GM23338 (cell line): Measurements from ENCODE around the gene CD38. TPM values are rescaled to one million over a fixed set of nuclear protein-coding genes. Genes with fewer than 3 reads are reported as not detected.

Source experiments
- ATAC-seq: fragments of 200-7000 bp; cut with Tn5 transposase; 3 replicates; pipeline ENCODE4 v1.9.1; 2020
- DNase-seq: peaks from one replicate; pipeline ENCODE4 v3.0.0-alpha.2; 2015; ENCODE audit warnings: low spot score
- H2AFZ ChIP-seq: fragments of 200-600 bp; sonication (generic); 2 replicates; pipeline ENCODE4 v1.8.0; 2016; ENCODE audit warnings: antibody characterized with exemption, mild to moderate bottlenecking, moderate library complexity
- H3F3A ChIP-seq: fragments of 200-600 bp; sonication (generic); replicated peaks from 2 replicates; pipeline ENCODE4 v1.8.0; 2017; ENCODE audit warnings: antibody characterized with exemption, mixed run types, low read depth
- H3K27ac ChIP-seq: fragments of 200-600 bp; sonication (generic); 2 replicates; pipeline ENCODE4 v1.6.1; 2016; ENCODE audit warnings: low read depth
- H3K27me3 ChIP-seq: fragments of 200-600 bp; sonication (generic); 2 replicates; pipeline ENCODE4 v1.8.0; 2016; ENCODE audit warnings: mild to moderate bottlenecking, mixed run types, moderate library complexity; ENCODE audit not compliant: insufficient read depth
- H3K36me3 ChIP-seq: fragments of 200-600 bp; sonication (generic); 2 replicates; pipeline ENCODE4 v1.8.0; 2016; ENCODE audit warnings: mild to moderate bottlenecking; ENCODE audit not compliant: insufficient read depth
- H3K4me1 ChIP-seq: fragments of 200-600 bp; sonication (generic); 2 replicates; pipeline ENCODE4 v1.8.0; 2016; ENCODE audit warnings: mild to moderate bottlenecking, moderate library complexity; ENCODE audit not compliant: insufficient read depth
- H3K4me2 ChIP-seq: fragments of 200-600 bp; sonication (generic); 2 replicates; pipeline ENCODE4 v1.7.1; 2017; ENCODE audit warnings: mixed run types
- H3K4me3 ChIP-seq: fragments of 200-600 bp; sonication (generic); 2 replicates; pipeline ENCODE4 v1.6.1; 2016; ENCODE audit warnings: mixed run types
- H3K79me2 ChIP-seq: fragments of 200-600 bp; sonication (generic); replicated peaks from 2 replicates; pipeline ENCODE4 v1.8.0; 2017; ENCODE audit warnings: mild to moderate bottlenecking; ENCODE audit not compliant: insufficient read depth
- H3K9me2 ChIP-seq: fragments of 200-600 bp; sonication (generic); 2 replicates; pipeline ENCODE4 v1.8.0; 2017; ENCODE audit not compliant: insufficient read depth
- H4K20me1 ChIP-seq: fragments of 200-600 bp; sonication (generic); replicated peaks from 2 replicates; pipeline ENCODE4 v1.8.0; 2017; ENCODE audit warnings: mild to moderate bottlenecking; ENCODE audit not compliant: insufficient read depth
- H3K27ac Mint-ChIP-seq: 2 replicates; pipeline ENCODE4 v1.8.0; 2020; ENCODE audit warnings: inconsistent platforms, mild to moderate bottlenecking, moderate library complexity, mixed read lengths
- H3K27me3 Mint-ChIP-seq: 3 replicates; pipeline ENCODE4 v1.8.0; 2022; ENCODE audit warnings: low read depth, mild to moderate bottlenecking, moderate library complexity, mixed read lengths, inconsistent platforms; ENCODE audit not compliant: insufficient read depth, poor library complexity
- H3K36me3 Mint-ChIP-seq: 3 replicates; pipeline ENCODE4 v1.8.0; 2021; ENCODE audit warnings: low read depth, mild to moderate bottlenecking, inconsistent platforms, moderate library complexity, mixed read lengths
- H3K4me1 Mint-ChIP-seq: 3 replicates; pipeline ENCODE4 v1.8.0; 2020; ENCODE audit warnings: mild to moderate bottlenecking, inconsistent platforms, mixed read lengths
- H3K4me3 Mint-ChIP-seq: 3 replicates; pipeline ENCODE4 v1.8.0; 2021; ENCODE audit warnings: moderate library complexity, mild to moderate bottlenecking, inconsistent platforms, mixed read lengths
- H3K9me3 Mint-ChIP-seq: 3 replicates; pipeline ENCODE4 v1.8.0; 2020; ENCODE audit warnings: moderate library complexity, mild to moderate bottlenecking, inconsistent platforms, mixed read lengths
- CREB1 ChIP-seq: fragments of 250-450 bp; sonication (Bioruptor Pico); IDR thresholded peaks from 2 replicates; pipeline ENCODE4 v1.5.0; 2020; ENCODE audit warnings: low read depth, mild to moderate bottlenecking, moderate library complexity
- ETS1 ChIP-seq: IDR thresholded peaks from 2 replicates; pipeline ENCODE4 v1.6.1; 2016; ENCODE audit warnings: antibody characterized with exemption
- EZH2 ChIP-seq: fragments of 200-600 bp; sonication (generic); IDR thresholded peaks from one replicate; pipeline ENCODE4 v1.8.0; 2017; ENCODE audit warnings: antibody characterized with exemption, mild to moderate bottlenecking, low read depth; ENCODE audit not compliant: unreplicated experiment
- EZH2phosphoT487 ChIP-seq: fragments of 200-600 bp; sonication (generic); IDR thresholded peaks from one replicate; pipeline ENCODE4 v1.8.1; 2018; ENCODE audit warnings: antibody characterized with exemption; ENCODE audit not compliant: unreplicated experiment
- JUNB ChIP-seq: IDR thresholded peaks from one replicate; pipeline ENCODE4 v1.6.1; 2016; ENCODE audit warnings: antibody characterized with exemption; ENCODE audit not compliant: unreplicated experiment
- NANOG ChIP-seq: IDR thresholded peaks from 2 replicates; pipeline ENCODE4 v1.6.1; 2016; ENCODE audit warnings: antibody characterized with exemption, borderline replicate concordance
- POLR2AphosphoS5 ChIP-seq: IDR thresholded peaks from 2 replicates; pipeline ENCODE4 v1.6.1; 2016; ENCODE audit warnings: antibody characterized with exemption, low read depth
- STAT1 ChIP-seq: IDR thresholded peaks from one replicate; pipeline ENCODE4 v1.6.1; 2016; ENCODE audit warnings: antibody characterized with exemption; ENCODE audit not compliant: unreplicated experiment
- polyA plus RNA-seq: library from polyadenylated mRNA; unstranded; fragments of >200 nt; fragmentation: Nextera tagmentation; extraction: Ambion mirVana; gene quantifications from 2 replicates; pipeline ENCODE4 v1.2.1, GENCODE V29; 2016
- total RNA-seq: library from RNA; depleted of rRNA; stranded (reverse); fragments of >200 nt; shearing (Covaris generic); gene quantifications from 2 replicates; pipeline ENCODE4 v1.2.3, GENCODE V29; 2014
- TF ChIP-seq, protein P1 (sequence below), 2 experiments: fragments of 200-600 bp in 1 of 2; sonication (generic) in 1 of 2; conservative IDR thresholded peaks; 2 replicates each; pipeline versions ENCODE4 v1.5.1 to v1.6.1; 2016 to 2017; ENCODE audit warnings: antibody characterized with exemption in 2 of 2, low read depth in 2 of 2, mild to moderate bottlenecking in 2 of 2, moderate library complexity in 1 of 2
- TF ChIP-seq, protein P2 (sequence below): IDR thresholded peaks from one replicate; pipeline ENCODE4 v1.6.1; 2018; ENCODE audit warnings: antibody characterized with exemption; ENCODE audit not compliant: unreplicated experiment

The CD38 gene
- total and polyA plus RNA-seq, 2 experiments from 2014 or later, result 0.17 to 0.24 TPM

GRCh38 chr4:15792974-15793373 lies 14.8 kb downstream of the CD38 start:
- no peak overlapping the region for H3K27ac Mint-ChIP-seq
- Histone ChIP-seq H3K4me2 (no peak overlapping the region), H3K79me2 (no peaks in the 10 kb centered on the region), H2AFZ (no peak overlapping the region), H4K20me1 (no peaks in the 10 kb centered on the region), H3K9me2 (no peaks in the 10 kb centered on the region), H3K27me3 (no peaks in the 10 kb centered on the region), H3F3A (no peaks in the 10 kb centered on the region), H3K27ac (no peak overlapping the region), H3K4me1 (no peaks in the 10 kb centered on the region), H3K36me3 (peaks cover 3% of the 10 kb centered on the region; the same call in 1 of the 2 replicates), H3K4me3 (no peak overlapping the region)
- H3K36me3 Mint-ChIP-seq, result peaks cover 14% of the 10 kb centered on the region
- no peak overlapping the region for H3K4me3 Mint-ChIP-seq
- peaks cover 2% of the 10 kb centered on the region for H3K27me3 Mint-ChIP-seq
- ATAC-seq, result no peak
- no peak for DNase-seq
- no peak for TF ChIP-seq CREB1 (CRISPR knock-in tag)
- no peaks in the 10 kb centered on the region for H3K4me1 Mint-ChIP-seq
- peaks cover 29% of the 10 kb centered on the region for H3K9me3 Mint-ChIP-seq

GRCh38 chr4:15793506-15794363 lies 15.6 kb downstream of the CD38 start:
- Histone ChIP-seq H3K9me2 (no peaks in the 10 kb centered on the region), H4K20me1 (no peaks in the 10 kb centered on the region), H3K79me2 (no peaks in the 10 kb centered on the region), H3K4me1 (no peaks in the 10 kb centered on the region), H2AFZ (no peak overlapping the region), H3K4me2 (no peak overlapping the region), H3K27ac (no peak overlapping the region), H3F3A (no peaks in the 10 kb centered on the region), H3K36me3 (peaks cover 3% of the 10 kb centered on the region; the same call in 1 of the 2 replicates), H3K27me3 (no peaks in the 10 kb centered on the region), H3K4me3 (no peak overlapping the region)
- peaks cover 23% of the 10 kb centered on the region for H3K9me3 Mint-ChIP-seq
- H3K36me3 Mint-ChIP-seq, result peaks cover 8% of the 10 kb centered on the region; the same call in 2 of the 3 replicates
- H3K4me3 Mint-ChIP-seq, result no peak overlapping the region
- H3K4me1 Mint-ChIP-seq, result no peaks in the 10 kb centered on the region
- no peak for ATAC-seq
- no peak overlapping the region for H3K27ac Mint-ChIP-seq
- no peak for DNase-seq
- peaks cover 2% of the 10 kb centered on the region for H3K27me3 Mint-ChIP-seq
- no peak for TF ChIP-seq NANOG
- no peak for TF ChIP-seq EZH2
- no peak for TF ChIP-seq STAT1
- no peak for TF ChIP-seq POLR2AphosphoS5
- TF ChIP-seq, protein P1, sequence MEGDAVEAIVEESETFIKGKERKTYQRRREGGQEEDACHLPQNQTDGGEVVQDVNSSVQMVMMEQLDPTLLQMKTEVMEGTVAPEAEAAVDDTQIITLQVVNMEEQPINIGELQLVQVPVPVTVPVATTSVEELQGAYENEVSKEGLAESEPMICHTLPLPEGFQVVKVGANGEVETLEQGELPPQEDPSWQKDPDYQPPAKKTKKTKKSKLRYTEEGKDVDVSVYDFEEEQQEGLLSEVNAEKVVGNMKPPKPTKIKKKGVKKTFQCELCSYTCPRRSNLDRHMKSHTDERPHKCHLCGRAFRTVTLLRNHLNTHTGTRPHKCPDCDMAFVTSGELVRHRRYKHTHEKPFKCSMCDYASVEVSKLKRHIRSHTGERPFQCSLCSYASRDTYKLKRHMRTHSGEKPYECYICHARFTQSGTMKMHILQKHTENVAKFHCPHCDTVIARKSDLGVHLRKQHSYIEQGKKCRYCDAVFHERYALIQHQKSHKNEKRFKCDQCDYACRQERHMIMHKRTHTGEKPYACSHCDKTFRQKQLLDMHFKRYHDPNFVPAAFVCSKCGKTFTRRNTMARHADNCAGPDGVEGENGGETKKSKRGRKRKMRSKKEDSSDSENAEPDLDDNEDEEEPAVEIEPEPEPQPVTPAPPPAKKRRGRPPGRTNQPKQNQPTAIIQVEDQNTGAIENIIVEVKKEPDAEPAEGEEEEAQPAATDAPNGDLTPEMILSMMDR (conservative IDR thresholded peaks at IDR 0.05; ENCODE audit: low read depth in 2 of 2), result no peak
- TF ChIP-seq, protein P2, sequence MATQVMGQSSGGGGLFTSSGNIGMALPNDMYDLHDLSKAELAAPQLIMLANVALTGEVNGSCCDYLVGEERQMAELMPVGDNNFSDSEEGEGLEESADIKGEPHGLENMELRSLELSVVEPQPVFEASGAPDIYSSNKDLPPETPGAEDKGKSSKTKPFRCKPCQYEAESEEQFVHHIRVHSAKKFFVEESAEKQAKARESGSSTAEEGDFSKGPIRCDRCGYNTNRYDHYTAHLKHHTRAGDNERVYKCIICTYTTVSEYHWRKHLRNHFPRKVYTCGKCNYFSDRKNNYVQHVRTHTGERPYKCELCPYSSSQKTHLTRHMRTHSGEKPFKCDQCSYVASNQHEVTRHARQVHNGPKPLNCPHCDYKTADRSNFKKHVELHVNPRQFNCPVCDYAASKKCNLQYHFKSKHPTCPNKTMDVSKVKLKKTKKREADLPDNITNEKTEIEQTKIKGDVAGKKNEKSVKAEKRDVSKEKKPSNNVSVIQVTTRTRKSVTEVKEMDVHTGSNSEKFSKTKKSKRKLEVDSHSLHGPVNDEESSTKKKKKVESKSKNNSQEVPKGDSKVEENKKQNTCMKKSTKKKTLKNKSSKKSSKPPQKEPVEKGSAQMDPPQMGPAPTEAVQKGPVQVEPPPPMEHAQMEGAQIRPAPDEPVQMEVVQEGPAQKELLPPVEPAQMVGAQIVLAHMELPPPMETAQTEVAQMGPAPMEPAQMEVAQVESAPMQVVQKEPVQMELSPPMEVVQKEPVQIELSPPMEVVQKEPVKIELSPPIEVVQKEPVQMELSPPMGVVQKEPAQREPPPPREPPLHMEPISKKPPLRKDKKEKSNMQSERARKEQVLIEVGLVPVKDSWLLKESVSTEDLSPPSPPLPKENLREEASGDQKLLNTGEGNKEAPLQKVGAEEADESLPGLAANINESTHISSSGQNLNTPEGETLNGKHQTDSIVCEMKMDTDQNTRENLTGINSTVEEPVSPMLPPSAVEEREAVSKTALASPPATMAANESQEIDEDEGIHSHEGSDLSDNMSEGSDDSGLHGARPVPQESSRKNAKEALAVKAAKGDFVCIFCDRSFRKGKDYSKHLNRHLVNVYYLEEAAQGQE, result no peak
- no peak for TF ChIP-seq JUNB
- TF ChIP-seq EZH2phosphoT487, result no peak
- no peak for TF ChIP-seq ETS1
